A204.1 (cell line): ENCODE measurements around the gene KLHL1.

ENCODE experiments used
- FAIRE-seq: peaks from 2 replicates; lab custom pipeline; 2012; peaks lifted over from hg19 to GRCh38; lab: Jason Lieb, UNC

The KLHL1 gene

DNA sequence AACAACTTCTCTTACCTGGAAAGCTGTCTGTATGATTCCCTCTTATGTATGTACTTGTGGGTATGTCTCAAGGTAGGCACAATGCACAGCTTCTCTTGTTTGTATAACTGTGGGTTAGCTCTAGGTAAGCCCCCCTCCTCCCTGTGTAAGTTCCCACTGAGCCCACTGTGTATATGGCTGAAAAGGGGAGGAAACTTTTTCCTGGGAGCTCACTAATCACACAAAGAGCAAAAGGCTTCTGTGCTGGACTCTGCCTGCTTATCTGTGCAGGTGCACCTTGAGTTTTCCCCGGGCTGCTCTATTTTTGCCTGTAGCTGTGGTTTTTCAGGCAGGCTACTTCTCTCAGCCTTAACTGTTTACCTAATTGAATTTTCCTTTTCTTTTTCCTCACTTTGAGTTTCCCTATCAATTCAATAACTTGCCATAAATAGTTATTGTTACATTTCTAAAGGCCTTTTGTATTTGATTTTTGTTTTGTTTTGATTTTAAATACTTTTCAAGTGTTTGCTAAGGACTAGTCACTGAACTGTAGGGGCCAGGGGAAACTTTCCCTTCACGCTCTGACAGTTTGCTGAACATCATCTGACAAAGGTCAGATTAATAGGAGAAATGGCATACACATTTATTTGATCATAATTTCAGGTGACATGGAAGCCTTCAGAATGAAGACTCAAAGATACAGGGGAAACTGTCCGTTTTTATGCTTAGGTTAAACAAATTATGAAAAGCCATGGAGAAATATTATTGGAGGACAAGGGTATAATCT, 424.1 kb downstream of the KLHL1 start:
- FAIRE-seq = no peak

- no peak for FAIRE-seq
Measured at GRCh38 chr13:69681722-69682121, 426.5 kb downstream of the KLHL1 start.

GRCh38 chr13:69677343-69677742, 430.9 kb downstream of the KLHL1 start:
- FAIRE-seq = no peak

DNA sequence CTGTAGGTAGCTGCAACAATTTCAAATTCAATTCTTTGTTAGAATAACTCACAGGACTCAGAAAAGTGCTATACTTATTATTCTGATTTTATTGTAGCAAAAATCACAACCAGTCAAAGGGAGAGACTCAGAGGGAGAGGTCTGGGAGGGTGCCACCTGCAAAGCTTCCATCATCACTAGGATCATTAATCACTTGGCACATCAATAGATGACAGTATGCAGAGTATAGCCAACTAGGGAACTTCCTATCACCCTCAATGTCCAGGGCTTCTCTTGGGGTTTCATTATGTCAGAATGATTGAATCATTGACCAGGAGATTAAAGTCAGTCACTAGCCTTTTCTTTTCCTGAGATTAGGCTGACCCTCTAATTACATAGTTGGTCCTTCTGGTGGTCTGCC, 432.0 kb downstream of the KLHL1 start:
- no peak for FAIRE-seq

GRCh38 chr13:69660155-69660554, 448.1 kb downstream of the KLHL1 start:
- no peak for FAIRE-seq

DNA sequence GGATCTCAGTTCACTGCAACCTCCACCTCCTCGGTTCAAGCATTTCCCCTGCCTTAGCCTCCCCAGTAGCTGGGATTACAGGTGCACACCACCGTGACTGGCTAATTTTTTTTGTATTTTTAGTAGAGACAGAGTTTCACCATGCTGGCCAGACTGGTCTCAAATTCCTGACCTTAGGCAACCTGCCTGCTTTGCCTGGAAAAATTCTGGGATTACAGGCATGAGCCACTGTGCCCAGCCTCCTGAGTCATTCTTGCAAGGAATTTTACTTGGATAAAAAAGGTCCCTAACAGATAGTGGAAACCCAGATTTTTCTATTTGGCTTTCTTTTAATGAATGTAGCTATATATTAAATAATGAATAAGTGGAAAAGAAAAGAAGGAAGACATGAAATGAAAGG, 450.6 kb downstream of the KLHL1 start:
- FAIRE-seq = no peak

- FAIRE-seq = no peak
Measured at GRCh38 chr13:69654392-69654791, 453.9 kb downstream of the KLHL1 start.
